T-cell (primary cell): Measurements from ENCODE around the gene TBC1D22A. TPM values are rescaled to one million over a fixed set of nuclear protein-coding genes. Genes with fewer than 3 reads are reported as not detected.

Source experiments
- ATAC-seq, 4 experiments: fragments of 200-7000 bp in 3 of 4; fragments of 150-1000 bp in 1 of 4; cut with Tn5 transposase; replicated peaks in 1 of 4; 1 replicate in 3 of 4; 2 replicates in 1 of 4; pipeline ENCODE4 v1.10.0; 2021; ENCODE audit warnings: moderate library complexity in 3 of 4, mild to moderate bottlenecking in 2 of 4, moderate number of reproducible peaks in 1 of 4
- CTCF ChIA-PET, 2 donors: fragments of 300-600 bp; sonication (Branson Sonifier 250); formaldehyde crosslinking; loops; one replicate each; lab custom pipeline; 2022; ENCODE audit warnings: antibody characterized with exemption in 2 of 2; lab: Charles Lee
- POLR2A ChIA-PET, 2 donors: fragments of 300-600 bp; sonication (Branson Sonifier 250); formaldehyde crosslinking; loops; one replicate each; lab custom pipeline; 2022; ENCODE audit warnings: antibody characterized with exemption in 2 of 2; lab: Charles Lee
- DNase-seq, 35 experiments: peaks; one replicate each; pipeline versions ENCODE4 v3.0.0 to v3.0.0-alpha.2; 2013 to 2023
- H3K27ac ChIP-seq: one replicate; pipeline ENCODE4 v1.5.1; 2013; ENCODE audit warnings: low read length
- H3K27me3 ChIP-seq, 2 experiments: replicated peaks in 1 of 2; 1 replicate in 1 of 2; 2 replicates in 1 of 2; pipeline versions ENCODE4 v1.6.1 to v1.7.0; 2013; ENCODE audit warnings: low read length in 1 of 2, mixed read lengths in 1 of 2; ENCODE audit not compliant: control insufficient read depth in 2 of 2, insufficient read depth in 2 of 2; ENCODE audit errors: extremely low read depth in 1 of 2
- H3K36me3 ChIP-seq, 2 donors: 1 replicate in 1 of 2; 2 replicates in 1 of 2; pipeline versions ENCODE4 v1.6.1 to v1.7.0; 2013; ENCODE audit warnings: low read length in 1 of 2; ENCODE audit not compliant: control insufficient read depth in 2 of 2, insufficient read depth in 1 of 2; ENCODE audit errors: extremely low read depth in 1 of 2
- H3K4me1 ChIP-seq, 2 experiments: 1 replicate in 1 of 2; 2 replicates in 1 of 2; pipeline versions ENCODE4 v1.6.1 to v1.7.0; 2013; ENCODE audit warnings: low read length in 2 of 2, mixed read lengths in 1 of 2; ENCODE audit not compliant: insufficient read depth in 2 of 2, control insufficient read depth in 1 of 2; ENCODE audit errors: extremely low read depth in 1 of 2
- H3K4me3 ChIP-seq, 2 donors: 1 replicate in 1 of 2; 2 replicates in 1 of 2; pipeline versions ENCODE4 v1.5.1 to v1.7.0; 2013; ENCODE audit warnings: mild to moderate bottlenecking in 2 of 2, low read length in 1 of 2, moderate library complexity in 1 of 2; ENCODE audit not compliant: control insufficient read depth in 1 of 2; ENCODE audit errors: extremely low read depth in 1 of 2
- H3K9me3 ChIP-seq: 2 replicates; pipeline ENCODE4 v1.7.0; 2013
- H3K27ac Mint-ChIP-seq, 2 donors: one replicate each; pipeline ENCODE4 v1.8.0; 2020 to 2021; ENCODE audit warnings: mild to moderate bottlenecking in 2 of 2, mixed read lengths in 2 of 2
- H3K27me3 Mint-ChIP-seq, 2 donors: one replicate each; pipeline ENCODE4 v1.8.0; 2021 to 2022; ENCODE audit warnings: mixed read lengths in 2 of 2
- H3K36me3 Mint-ChIP-seq: one replicate; pipeline ENCODE4 v1.8.0; 2021; ENCODE audit warnings: mixed read lengths
- H3K4me1 Mint-ChIP-seq, 3 donors: one replicate each; pipeline ENCODE4 v1.8.0; 2020 to 2022; ENCODE audit warnings: mixed read lengths in 3 of 3, mild to moderate bottlenecking in 1 of 3
- H3K4me3 Mint-ChIP-seq, 3 donors: one replicate each; pipeline ENCODE4 v1.8.0; 2020 to 2022; ENCODE audit warnings: mild to moderate bottlenecking in 3 of 3, mixed read lengths in 3 of 3, moderate library complexity in 3 of 3
- H3K9me3 Mint-ChIP-seq, 3 donors: one replicate each; pipeline ENCODE4 v1.8.0; 2020 to 2022; ENCODE audit warnings: mixed read lengths in 3 of 3
- whole genome bisulfite sequencing: methylation state at CpG from one replicate; pipeline ENCODE4 v1.1.5; 2013; ENCODE audit warnings: missing lambda C conversion rate; ENCODE audit not compliant: insufficient coverage; 5-methylcytosine and 5-hydroxymethylcytosine counted together
- total RNA-seq, 35 experiments: library from RNA in 6 of 35; stranded (reverse) in 6 of 35; fragments of 120-200 nt in 1 of 35; gene quantifications; one replicate each; pipeline versions ENCODE4 v1.2.1 to v1.2.4 and lab custom pipeline; 2013 to 2026

The TBC1D22A gene
- total RNA-seq, 5 donors from 2014 or later (not counting 1 experiment from before 2014, with no cell fraction given), result 38.3 to 67.8 (median 57.7) TPM

DNA sequence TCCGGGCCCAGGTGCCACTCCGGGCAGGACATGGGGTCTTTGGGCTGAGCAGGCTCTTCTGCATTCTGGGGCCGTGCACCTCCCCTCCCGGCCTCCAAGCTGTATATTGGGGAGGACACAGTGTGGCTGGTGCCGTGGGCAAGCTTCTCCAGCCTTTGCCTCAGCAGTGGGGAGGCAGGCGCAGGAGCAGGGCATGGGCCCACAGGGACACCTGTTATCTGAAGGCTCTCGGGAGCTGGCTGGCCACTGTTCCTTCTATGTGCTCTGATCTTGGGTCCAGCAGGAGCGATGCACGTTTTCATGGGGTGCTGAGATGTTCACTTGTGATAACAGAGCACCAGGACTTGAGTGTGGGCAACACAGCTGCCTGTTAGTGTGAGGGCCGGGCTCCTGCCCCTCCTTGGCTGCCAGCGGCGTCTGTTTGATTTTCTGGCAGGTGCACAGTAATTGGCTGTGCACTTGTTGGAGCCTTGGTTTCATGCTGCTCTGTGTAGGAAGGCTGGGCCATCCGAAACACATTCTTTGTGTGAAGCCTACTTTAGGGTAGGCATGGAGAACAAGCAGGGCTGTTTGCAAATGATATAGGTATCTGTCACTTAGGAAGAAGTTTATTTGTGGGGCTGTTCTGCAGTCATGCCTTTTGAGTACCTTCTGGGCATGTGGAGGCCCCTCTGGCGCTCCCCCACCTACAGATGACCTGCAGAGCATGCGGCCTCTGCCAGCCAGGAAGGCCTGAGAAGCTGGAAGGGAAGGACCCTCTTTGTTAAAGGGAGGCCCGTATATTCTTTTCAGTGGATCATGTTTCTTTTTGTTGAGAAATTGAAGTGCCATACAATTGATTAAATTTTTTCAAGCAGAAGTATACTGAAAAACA is 201.5 kb downstream of the TBC1D22A start:
- Mint-ChIP-seq H3K9me3 (no peaks in the 10 kb centered on the region), H3K4me3 (no peak overlapping the region), H3K27ac (no peak overlapping the region), H3K27me3 (no peaks in the 10 kb centered on the region), H3K4me1 (peaks cover 31 to 45% (median 32%) of the 10 kb centered on the region in 3 donors), H3K36me3 (peaks cover 29% of the 10 kb centered on the region)
- DNase-seq (no peak), ATAC-seq (no peak)
- H3K9me3 ChIP-seq, result no peaks in the 10 kb centered on the region
- 85% methylated on average over 12 of the region's 16 CpGs for WGBS
- CTCF ChIA-PET, result no interaction called here
- H3K36me3 ChIP-seq, result peaks cover 2% of the 10 kb centered on the region in 2 donors
- H3K27me3 ChIP-seq, result no peaks in the 10 kb centered on the region
- H3K27ac ChIP-seq, result no peak overlapping the region
- POLR2A ChIA-PET, result no interaction called here
- H3K4me3 ChIP-seq, result no peak overlapping the region
- H3K4me1 ChIP-seq, result peaks cover 0 to 4% of the 10 kb centered on the region in 2 experiments

DNA sequence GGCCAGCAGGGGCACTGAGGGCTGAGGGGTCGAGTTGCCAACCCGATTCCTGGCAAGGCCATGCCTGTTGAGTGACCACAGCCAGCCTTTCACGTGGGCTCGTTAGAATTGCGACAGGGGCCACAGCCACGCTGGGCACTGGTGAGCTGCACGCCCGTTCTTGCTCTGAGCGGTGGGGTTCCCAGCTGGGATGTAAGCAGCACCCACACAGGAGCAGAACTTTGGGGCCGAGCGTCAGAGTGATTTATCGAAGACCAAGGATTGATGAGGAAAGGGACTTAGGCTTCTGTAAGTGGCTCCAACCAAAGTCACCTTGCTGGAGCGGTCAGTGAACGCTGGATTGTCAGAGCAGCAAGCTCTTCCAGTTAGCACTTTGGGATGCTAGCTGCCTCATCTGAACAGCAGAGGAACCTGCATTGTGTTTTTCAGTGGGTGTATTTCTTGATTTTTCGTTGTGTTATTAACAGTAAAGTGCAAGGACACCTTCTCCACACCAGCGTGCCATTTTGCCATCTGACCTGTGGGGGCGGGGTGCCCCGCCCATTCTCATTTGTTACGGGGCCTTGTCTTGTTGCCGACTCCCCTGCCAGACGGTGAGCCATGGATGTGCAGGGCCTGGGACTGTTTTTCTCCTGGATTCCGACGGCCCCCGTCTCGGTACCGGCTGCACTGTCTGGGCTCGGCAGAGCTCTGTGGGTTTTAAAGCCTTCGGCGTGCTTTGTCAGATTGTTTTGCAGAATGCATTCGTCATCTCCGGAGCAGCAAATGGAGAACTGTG is 202.5 kb downstream of the TBC1D22A start:
- Mint-ChIP-seq H3K4me1 (peaks cover 38 to 55% (median 43%) of the 10 kb centered on the region in 3 donors), H3K9me3 (no peaks in the 10 kb centered on the region), H3K27me3 (no peaks in the 10 kb centered on the region), H3K27ac (no peak overlapping the region), H3K36me3 (peaks cover 26% of the 10 kb centered on the region), H3K4me3 (no peak overlapping the region)
- Histone ChIP-seq H3K27me3 (no peaks in the 10 kb centered on the region), H3K4me1 (peaks cover 0 to 7% of the 10 kb centered on the region in 2 experiments), H3K27ac (no peak overlapping the region), H3K9me3 (no peaks in the 10 kb centered on the region), H3K36me3 (peaks cover 2% of the 10 kb centered on the region in 2 donors), H3K4me3 (no peak overlapping the region)
- WGBS, result 87% methylated on average over 21 of the region's 31 CpGs
- no peak for ATAC-seq
- no peak for DNase-seq
- ChIA-PET POLR2A (no interaction called here), CTCF (no interaction called here)

DNA sequence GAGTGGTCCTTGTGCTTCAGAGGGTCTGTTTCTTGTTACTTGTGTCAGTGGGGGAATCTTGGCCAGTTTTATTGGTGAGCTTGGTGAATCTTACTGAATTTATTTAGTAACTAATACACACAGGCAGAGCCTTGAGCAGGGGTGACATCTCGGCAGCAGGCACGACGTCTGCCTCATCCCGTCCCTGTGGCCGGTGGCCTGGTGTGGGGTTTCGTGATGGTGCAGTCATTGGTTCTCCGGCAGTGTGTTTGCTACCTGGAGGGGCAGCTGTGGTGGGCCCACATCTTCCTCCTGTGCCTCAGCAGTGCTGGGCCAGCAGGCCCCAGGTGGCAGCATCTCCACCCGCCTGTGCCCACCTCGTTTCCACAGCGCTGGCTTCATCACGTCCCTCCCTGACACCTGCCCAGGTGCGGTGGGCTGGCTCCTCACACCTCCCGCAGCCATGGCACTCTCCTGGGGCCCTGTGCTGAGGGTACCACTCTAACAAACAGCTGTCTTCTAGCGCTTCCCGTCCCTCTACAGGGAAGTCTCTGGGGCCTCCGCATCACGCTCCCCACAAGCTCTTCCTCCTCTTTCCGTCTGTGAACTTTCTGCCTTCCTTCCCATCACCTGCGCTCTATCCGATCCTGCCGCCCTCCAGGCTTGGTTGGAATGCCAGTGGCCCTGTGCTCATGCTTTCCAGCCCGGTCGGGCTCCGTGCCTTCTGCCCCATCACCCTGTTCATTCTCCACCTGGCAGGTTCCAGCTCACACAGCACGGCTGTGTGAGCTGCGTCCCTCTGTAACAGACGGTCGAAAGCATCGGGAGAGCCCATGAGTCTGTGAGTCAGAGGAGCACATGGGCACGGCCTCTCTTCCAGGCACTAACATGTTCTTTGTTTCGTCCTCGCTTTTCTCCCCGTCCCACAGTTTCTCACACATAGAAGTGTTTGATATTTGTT is 203.4 kb downstream of the TBC1D22A start:
- Histone ChIP-seq H3K36me3 (peaks cover 2 to 5% of the 10 kb centered on the region in 2 donors), H3K4me3 (no peak overlapping the region), H3K27me3 (no peaks in the 10 kb centered on the region), H3K27ac (no peak overlapping the region), H3K9me3 (no peaks in the 10 kb centered on the region), H3K4me1 (peaks cover 0 to 7% of the 10 kb centered on the region in 2 experiments)
- Mint-ChIP-seq H3K4me1 (peaks cover 38 to 60% (median 48%) of the 10 kb centered on the region in 3 donors), H3K36me3 (peaks cover 26% of the 10 kb centered on the region), H3K27me3 (no peaks in the 10 kb centered on the region), H3K4me3 (no peak overlapping the region), H3K9me3 (no peaks in the 10 kb centered on the region), H3K27ac (no peak overlapping the region)
- no peak for DNase-seq
- ChIA-PET CTCF (no interaction called here), POLR2A (no interaction called here)
- no peak for ATAC-seq
- WGBS, result 96% methylated on average over 23 of the region's 33 CpGs

DNA sequence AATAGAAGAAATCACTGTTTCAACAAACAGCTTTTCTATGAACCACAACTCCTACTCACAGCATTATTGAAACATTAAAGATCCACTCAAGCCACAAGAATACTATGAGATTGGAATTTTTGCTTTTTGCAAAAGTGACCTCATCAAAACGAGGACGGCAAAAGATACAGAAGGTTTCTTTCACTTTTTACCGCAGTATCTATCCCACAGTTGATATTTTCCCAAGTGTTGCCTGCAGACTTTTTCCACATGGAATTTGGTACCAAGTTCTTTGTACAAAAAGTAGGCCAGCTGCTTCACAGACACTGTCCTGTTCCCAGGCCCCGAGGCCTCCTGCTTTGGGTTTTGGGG is 204.0 kb downstream of the TBC1D22A start:
- Histone ChIP-seq H3K36me3 (peaks cover 2 to 5% of the 10 kb centered on the region in 2 donors), H3K27me3 (no peaks in the 10 kb centered on the region), H3K9me3 (no peaks in the 10 kb centered on the region), H3K4me3 (no peak overlapping the region), H3K4me1 (peaks cover 0 to 7% of the 10 kb centered on the region in 2 experiments), H3K27ac (no peak overlapping the region)
- Mint-ChIP-seq H3K4me3 (no peak overlapping the region), H3K36me3 (peaks cover 24% of the 10 kb centered on the region), H3K27ac (no peak overlapping the region), H3K27me3 (no peaks in the 10 kb centered on the region), H3K9me3 (no peaks in the 10 kb centered on the region), H3K4me1 (peaks cover 37 to 55% (median 45%) of the 10 kb centered on the region in 3 donors)
- WGBS, result 100% methylated on average over 4 of the region's 4 CpGs
- POLR2A ChIA-PET, result no interaction called here
- DNase-seq, result no peak
- CTCF ChIA-PET, result no interaction called here
- ATAC-seq, result no peak

DNA sequence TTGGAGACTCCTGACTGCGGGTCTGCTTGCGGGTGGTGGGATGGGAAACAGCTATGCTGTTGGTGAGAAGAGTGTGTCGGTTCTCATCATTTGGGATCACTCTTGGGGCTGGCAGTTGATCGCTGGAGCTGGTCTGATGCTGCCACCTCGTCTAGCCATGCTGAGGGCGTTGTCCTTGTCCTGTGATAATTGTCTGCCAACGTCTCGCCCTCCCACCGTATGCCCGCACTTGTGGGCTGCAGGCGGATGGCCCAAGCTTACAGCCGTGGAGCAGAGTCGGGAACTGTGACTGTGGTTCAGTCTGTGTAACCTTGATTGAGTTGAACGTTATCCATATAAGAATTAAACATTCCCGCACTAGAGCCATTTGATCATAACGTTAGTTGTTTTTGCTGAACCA is 204.4 kb downstream of the TBC1D22A start:
- H3K4me1 ChIP-seq, result peaks cover 0 to 7% of the 10 kb centered on the region in 2 experiments
- H3K9me3 ChIP-seq, result no peaks in the 10 kb centered on the region
- peaks cover 2 to 5% of the 10 kb centered on the region in 2 donors for H3K36me3 ChIP-seq
- H3K27me3 ChIP-seq, result no peaks in the 10 kb centered on the region
- Mint-ChIP-seq H3K4me3 (no peak overlapping the region), H3K27me3 (no peaks in the 10 kb centered on the region), H3K9me3 (no peaks in the 10 kb centered on the region), H3K27ac (no peak overlapping the region), H3K4me1 (peaks cover 33 to 52% (median 42%) of the 10 kb centered on the region in 3 donors), H3K36me3 (peaks cover 22% of the 10 kb centered on the region)
- 95% methylated on average over 13 of the region's 16 CpGs for WGBS
- no peak for DNase-seq
- ChIA-PET POLR2A (no interaction called here), CTCF (interaction anchor here in 1 of 2 donors (0.7 kb wide), 1 partner anchor 1430 kb away, joined by 3 read pairs; no protein-coding TSS in a partner anchor)
- ATAC-seq, result no peak
- H3K27ac ChIP-seq, result no peak overlapping the region
- H3K4me3 ChIP-seq, result no peak overlapping the region
